GM21390 (cell line): Measurements from ENCODE around the gene F11.
"Not testable (repeated sequence)": the region's sequence is repeated elsewhere in the genome, so short reads cannot be mapped to it uniquely, and the experiment has no call there.

Experiments used
- ATAC-seq: cut with Tn5 transposase; IDR thresholded peaks from one replicate; pipeline ENCODE4 v1.9.1; 2021; ENCODE audit not compliant: unreplicated experiment

Gene F11

GRCh38 chr4:186298031-186298647 lies 32.1 kb downstream of the F11 start:
- ATAC-seq, result no peak

- ATAC-seq, result no peak
Measured at GRCh38 chr4:186299291-186299690, 33.3 kb downstream of the F11 start.

GRCh38 chr4:186300659-186301390 lies 34.8 kb downstream of the F11 start:
- no peak for ATAC-seq

- no peak for ATAC-seq
Measured at GRCh38 chr4:186304216-186304615, 38.2 kb downstream of the F11 start.

- ATAC-seq, result no peak
Measured at GRCh38 chr4:186304866-186305505, 39.0 kb downstream of the F11 start.

GRCh38 chr4:186307497-186307896 lies 41.5 kb downstream of the F11 start:
- ATAC-seq, result no peak

GRCh38 chr4:186307916-186308315 lies 41.9 kb downstream of the F11 start:
- no peak for ATAC-seq

GRCh38 chr4:186318481-186318880 lies 52.5 kb downstream of the F11 start:
- no peak for ATAC-seq

- not testable (repeated sequence) for ATAC-seq
Measured at GRCh38 chr4:186324660-186325059, 58.7 kb downstream of the F11 start.

GRCh38 chr4:186326391-186326790 lies 60.4 kb downstream of the F11 start:
- ATAC-seq, result no peak

GRCh38 chr4:186329372-186329771 lies 63.4 kb downstream of the F11 start:
- ATAC-seq, result no peak

- ATAC-seq, result no peak
Measured at GRCh38 chr4:186330368-186330767, 64.4 kb downstream of the F11 start.

GRCh38 chr4:186335793-186336192 lies 69.8 kb downstream of the F11 start:
- ATAC-seq, result no peak
